ENCODE measurements around the gene DLGAP1.

- TF ChIP-seq TARDBP (IDR thresholded peaks at IDR 0.05; ENCODE audit: borderline replicate concordance) (no peak), TCF3 (IDR thresholded peaks at IDR 0.05; ENCODE audit: borderline replicate concordance, insufficient read depth, low read depth, low read length) (no peak), HDAC2 (IDR thresholded peaks at IDR 0.05) (no peak), CTCF (IDR thresholded peaks at IDR 0.05 in 2 of 3, conservative IDR thresholded peaks at IDR 0.05 in 1 of 3; ENCODE audit: control insufficient read depth in 2 of 3, extremely low read depth in 1 of 3, insufficient read depth in 1 of 3, low read depth in 3 of 3, low read length in 3 of 3) (no peak), ZBTB33 (IDR thresholded peaks at IDR 0.05) (no peak), ELK1 (IDR thresholded peaks at IDR 0.05; ENCODE audit: low read depth, low read length) (no peak), CHD1 (IDR thresholded peaks at IDR 0.05; ENCODE audit: low read depth, low read length) (no peak), BRCA1 (IDR thresholded peaks at IDR 0.05; ENCODE audit: low read depth, low read length) (no peak), GATAD2B (conservative IDR thresholded peaks at IDR 0.05; ENCODE audit: low read depth) (no peak), KAT2A (conservative IDR thresholded peaks at IDR 0.05; ENCODE audit: control insufficient read depth, low read depth, low read length) (no peak), BCL11A (IDR thresholded peaks at IDR 0.05; ENCODE audit: low read depth, low read length) (no peak), EZH2 (IDR thresholded peaks at IDR 0.05; ENCODE audit: borderline replicate concordance, control insufficient read depth, low read depth, low read length) (no peak)
These were observed 707.0 kb downstream of the DLGAP1 start for GRCh38 chr18:3748086-3748485.
